ENCODE results near the gene THAP9. TPM values are rescaled to one million over a fixed set of nuclear protein-coding genes. Genes with fewer than 3 reads are reported as not detected.
"Not testable (repeated sequence)": the region's sequence is repeated elsewhere in the genome, so short reads cannot be mapped to it uniquely, and the experiment has no call there.

THAP9 gene
- total RNA-seq, 1 donor from 2014 or later = 10.9 TPM

DNA sequence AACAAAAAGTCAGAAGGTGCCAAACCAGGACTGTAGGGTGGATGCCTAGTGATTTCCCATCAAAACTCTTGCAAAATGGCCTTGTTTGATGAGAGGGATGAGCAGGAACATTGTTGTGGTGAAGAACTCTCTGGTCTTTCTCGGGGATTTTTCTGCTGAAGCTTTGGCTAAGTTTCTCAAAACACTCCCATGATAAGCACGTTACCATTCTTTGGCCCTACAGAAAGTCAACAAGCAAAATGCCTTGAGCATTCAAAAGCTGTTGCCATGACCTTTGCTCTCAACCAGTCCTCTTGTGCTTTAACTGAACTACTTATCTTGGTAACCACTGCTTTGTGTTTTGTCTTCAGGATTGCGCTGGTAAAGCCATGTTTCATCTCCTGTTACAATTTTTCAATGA is 6.6 kb upstream of the THAP9 start:
- no peak for DNase-seq

DNA sequence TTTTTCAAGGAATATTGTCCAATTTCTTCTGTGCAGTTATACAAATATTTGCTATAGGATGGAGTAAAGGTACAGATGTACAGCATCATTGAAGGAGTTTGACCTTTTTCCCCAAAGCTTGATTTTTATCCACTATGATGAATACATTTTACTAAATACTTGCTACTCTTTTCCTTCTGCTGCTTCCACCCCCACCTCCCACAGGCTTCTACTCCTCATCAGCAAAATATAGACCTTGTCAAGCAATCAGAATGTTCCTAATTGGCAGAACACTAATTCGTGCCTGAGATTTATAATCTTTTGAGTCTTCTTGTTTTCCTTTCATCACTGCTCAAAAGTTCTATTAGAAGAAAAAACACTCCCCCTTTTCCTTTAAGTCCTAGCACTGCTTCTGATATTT is 3.8 kb upstream of the THAP9 start:
- no peak for DNase-seq

DNA sequence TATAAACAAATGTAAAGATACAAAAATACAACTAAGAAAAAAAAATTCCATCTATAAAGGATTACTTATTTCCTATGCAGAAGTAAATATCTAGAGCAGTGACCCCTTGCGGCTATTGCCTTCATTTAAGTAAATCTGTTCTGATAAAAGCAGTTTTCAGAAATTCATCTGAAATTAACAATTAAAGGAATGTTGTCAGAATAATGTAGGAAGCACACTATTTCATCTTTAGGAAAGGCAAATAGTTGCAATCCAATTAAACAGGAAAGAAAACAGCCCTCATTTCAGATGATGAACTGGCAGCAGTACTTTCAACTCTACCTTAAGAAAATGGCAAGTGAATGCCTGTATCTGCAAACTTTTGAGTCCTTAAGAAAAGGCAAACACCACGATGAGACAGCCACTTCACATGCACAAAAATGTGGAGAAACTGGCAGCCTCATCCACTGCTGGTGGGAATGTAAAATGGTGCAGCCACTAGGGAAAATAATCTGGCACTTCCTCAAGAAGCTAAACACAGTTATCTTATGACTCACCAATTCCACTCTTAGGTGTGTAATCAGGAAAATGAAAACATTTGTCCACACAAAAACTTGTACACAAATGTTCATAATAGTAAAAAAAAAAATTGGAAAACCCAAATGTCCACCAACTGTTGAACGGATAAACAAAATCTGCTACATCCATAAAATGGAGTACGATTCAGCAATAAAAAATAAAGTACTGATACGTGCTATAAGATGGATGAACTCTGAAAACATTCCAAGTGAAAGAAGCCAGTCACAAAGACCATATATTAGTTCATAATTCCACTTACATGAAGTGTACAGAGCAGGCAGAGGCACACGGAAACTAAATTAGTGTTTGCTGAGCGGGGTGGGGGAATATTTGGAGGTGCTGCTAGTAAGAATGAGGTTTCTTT is 2.0 kb upstream of the THAP9 start:
- peak; percentile 30 for DNase-seq

DNA sequence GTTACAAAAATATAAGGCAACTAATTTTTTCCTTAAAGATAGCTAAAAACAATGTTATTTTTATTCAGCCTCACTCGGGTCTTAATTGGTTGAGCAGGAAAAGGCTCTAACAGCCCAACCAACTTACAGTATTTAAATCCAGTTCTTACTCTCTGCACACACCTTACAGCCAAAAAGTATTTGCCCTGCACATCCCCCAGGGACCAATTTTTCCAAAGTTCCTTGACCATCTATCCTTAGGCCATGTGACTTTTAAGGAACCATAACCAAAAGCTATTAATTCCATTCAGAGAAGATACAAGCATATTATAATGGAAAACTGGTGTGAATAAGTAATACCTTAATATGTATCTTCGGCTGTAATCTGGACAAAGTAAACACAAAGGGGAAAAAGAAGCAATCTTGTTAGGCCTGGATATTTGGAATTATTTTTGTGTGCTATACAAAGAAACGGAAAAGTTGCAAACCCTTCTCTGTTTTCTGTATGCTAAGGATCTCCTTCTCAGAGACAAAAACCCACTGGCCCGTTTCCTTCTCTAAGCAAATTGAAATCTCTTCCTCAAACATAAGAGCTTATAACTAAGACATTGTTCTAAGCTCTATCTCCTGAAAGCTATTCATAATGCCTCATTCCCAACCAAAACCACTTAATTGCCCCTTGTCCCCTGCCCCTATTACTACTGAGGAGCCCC is 1.0 kb upstream of the THAP9 start:
- DNase-seq = peak; percentile 50

DNA sequence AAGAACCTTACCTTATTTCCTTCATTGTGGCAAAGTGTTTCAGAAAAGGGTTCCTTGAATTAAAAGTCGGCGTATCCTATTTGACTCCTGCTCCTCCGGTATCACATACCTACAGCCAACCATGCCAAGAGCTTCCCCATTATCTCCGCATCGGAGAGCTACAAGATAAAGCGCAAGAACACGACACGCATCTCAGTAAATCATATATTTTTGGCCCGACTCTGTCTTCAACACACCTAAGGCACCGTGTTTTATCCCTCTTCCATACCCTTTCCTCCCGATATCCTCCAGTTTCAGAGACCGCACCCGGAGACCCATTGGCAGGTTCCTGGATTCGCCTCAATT is 497 bp upstream of the THAP9 start:
- peak; percentile 70 for DNase-seq

DNA sequence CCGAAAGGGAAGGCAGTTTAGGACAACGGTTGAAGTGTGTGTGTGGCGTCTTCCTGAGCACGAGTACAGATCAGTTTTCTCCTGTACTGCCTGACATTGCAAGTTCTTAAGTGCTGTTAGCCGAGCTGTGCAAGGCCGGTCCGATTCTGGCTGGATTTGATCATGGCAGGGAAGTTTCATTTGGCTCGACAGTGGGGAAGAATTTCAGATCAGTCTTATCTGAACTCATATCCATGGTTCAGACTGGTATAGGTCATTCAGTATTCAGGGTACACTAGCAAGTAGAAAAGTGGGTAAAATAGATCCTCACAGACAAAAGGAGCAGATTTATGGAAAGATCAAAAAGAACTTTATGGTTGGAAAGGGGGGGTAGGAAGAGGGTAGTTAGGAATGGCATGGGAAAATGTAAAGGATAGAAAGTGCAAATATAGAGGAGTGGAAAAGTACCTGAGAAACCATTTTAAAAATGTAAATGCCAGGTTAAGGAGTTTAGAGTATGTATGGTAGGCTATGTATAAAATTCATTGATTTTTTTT is 716 bp downstream of the THAP9 start:
- DNase-seq = no peak

DNA sequence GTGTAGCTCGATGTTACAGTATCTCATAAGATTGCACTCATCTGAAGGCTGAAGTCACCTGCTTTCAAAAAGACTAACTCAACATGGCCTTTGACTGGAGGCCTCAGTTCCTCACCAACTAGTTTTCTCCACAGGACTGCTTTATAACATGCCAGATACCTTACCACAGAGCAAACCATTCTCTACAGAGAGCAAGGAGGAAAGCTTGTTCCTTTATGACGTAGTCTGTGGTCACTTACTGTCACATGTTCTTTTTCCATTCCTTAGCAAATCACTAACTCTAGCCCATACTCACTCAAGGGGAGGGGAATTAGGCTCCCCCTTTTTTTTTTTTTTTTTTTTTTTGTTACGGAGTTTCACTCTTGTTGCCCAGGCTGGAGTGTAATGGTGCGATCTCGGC is 3.2 kb downstream of the THAP9 start:
- no peak for DNase-seq

DNA sequence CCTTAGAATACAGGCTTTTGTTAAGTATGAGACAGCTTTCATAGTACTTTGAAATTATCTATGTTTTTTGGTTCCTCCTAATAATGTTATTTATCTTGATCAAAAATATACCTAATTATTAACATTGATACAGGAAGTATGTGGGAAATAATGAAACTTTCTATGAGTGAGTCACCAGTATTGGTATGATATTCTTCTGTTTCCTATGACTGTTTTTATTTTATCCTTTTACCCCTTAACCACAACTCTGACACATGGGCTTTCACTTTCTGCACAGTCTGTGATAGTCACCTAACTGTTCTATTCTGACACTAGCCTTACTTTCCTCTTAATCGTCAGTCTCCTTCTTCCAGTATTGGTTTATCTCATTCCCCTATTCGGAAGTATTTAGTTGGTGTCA is 4.7 kb downstream of the THAP9 start:
- no peak for DNase-seq

DNA sequence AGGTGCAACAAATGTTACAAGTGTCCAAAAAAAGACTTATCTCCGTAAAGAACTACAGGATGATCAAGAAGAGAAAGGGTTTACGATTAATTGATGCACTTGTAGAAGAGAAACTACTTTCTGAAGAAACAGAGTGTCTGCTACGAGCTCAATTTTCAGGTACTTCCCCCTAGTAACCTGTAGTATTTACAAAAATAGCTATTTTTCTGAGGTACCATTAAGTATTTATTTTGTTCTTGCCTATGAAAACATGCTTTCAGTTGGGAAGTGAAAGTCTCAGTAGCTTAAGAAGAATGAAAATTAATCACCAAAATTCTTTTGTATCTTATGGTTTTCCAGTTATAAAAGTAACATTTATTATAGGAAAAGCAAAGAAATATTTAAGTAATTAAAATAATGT is 5.9 kb downstream of the THAP9 start:
- no peak for DNase-seq

DNA sequence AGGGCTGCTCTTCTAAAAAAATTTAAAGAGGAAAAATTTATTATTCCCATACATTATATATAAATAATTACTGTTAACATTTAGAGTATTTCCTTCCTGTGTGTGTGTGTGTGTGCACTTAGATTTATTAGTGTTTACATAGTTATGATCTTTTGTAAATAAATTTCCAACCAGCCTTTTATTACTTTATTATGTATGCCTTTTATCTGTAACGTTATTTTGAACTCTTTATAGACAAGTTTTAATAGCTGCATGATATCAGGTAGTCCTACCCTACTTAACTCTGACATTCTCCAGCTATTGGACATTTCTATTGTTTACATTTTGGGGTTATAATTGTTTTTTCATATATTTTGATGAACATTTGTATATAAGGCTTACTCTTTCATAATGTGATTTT is 8.8 kb downstream of the THAP9 start:
- DNase-seq = no peak

DNA sequence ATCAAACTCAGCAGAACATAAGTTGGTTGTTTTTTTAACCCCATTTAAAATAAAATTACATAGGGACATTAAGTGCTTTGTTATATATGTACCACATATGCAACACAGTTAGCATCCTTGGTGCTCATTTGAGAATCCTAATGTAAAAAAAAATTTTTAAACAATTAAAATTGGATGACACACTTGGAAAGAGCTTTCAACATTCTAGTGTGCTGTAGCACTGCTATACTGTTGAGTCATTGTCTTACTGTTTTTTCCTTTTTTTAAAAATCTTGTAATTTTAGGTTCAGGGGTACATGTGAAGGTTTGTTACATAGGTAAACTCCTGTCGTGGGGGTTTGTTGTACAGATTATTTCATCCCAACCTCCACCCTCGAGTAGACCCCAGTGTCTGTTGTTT is 12.8 kb downstream of the THAP9 start:
- DNase-seq = no peak

DNA sequence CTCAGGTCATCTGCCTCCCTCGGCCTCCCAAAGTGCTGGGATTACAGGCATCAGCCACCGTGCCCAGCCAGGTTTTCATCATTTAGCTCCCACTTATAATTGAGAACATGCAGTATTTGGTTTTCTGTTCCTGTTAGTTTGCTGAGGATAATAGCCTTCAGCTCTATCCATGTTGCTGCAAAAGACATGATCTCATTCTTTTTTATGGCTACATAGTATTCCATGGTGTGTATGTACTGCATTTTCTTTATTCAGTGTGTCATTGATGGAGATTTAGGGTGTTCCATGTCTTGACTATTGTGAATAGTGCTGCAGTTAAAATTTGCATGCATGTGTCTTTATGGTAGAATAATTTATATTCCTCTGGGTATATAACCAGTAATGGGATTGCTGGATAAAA is 13.4 kb downstream of the THAP9 start:
- DNase-seq = not testable (repeated sequence)

DNA sequence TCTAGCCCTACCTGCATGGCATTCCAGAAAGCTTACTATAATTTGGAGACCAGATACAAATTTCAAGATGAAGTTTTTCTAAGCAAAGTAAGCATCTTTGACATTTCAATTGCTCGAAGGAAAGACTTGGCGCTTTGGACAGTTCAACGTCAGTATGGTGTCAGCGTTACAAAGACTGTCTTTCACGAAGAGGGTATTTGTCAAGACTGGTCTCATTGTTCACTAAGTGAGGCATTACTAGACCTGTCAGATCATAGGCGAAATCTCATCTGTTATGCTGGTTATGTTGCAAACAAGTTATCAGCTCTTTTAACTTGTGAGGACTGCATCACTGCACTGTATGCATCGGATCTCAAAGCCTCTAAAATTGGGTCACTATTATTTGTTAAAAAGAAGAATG is 17.6 kb downstream of the THAP9 start:
- no peak for DNase-seq

DNA sequence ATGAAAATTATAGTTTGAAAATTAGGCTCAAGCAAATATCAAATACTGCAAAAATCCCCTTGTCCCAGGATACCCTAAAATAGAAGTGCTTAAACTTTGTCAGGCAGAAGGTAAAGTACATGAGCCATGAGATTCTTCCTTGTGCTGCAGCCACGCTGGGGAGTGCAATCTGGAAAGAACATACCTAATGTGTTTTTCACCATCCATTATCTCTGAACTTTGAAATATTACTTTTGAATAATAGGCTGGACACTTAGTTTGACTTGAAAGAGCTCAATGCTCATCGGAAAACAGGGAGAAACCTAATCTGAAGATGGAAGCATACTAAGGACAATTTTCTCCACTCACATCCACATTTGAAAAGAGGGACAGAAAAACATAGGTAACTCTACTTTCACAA is 18.9 kb downstream of the THAP9 start:
- DNase-seq = no peak

DNA sequence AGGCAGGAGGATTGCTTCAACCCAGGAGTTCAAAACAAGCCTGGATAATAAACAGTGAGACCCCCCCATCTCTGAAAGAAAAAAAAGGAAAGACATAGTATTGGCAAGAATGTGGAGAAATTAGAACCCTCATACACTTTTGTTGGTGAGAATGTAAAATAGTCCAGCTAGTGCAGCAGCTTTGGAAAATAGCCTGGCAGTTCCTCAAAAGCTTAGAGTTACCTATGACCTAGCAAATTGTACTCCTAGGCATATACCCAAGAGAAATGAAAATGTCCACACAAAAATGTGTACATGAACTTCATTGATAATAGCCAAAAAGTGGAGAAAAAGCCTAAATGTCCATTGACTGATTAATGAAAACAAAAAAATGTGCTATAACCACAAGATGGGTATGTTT is 21.3 kb downstream of the THAP9 start:
- DNase-seq = no peak

DNA sequence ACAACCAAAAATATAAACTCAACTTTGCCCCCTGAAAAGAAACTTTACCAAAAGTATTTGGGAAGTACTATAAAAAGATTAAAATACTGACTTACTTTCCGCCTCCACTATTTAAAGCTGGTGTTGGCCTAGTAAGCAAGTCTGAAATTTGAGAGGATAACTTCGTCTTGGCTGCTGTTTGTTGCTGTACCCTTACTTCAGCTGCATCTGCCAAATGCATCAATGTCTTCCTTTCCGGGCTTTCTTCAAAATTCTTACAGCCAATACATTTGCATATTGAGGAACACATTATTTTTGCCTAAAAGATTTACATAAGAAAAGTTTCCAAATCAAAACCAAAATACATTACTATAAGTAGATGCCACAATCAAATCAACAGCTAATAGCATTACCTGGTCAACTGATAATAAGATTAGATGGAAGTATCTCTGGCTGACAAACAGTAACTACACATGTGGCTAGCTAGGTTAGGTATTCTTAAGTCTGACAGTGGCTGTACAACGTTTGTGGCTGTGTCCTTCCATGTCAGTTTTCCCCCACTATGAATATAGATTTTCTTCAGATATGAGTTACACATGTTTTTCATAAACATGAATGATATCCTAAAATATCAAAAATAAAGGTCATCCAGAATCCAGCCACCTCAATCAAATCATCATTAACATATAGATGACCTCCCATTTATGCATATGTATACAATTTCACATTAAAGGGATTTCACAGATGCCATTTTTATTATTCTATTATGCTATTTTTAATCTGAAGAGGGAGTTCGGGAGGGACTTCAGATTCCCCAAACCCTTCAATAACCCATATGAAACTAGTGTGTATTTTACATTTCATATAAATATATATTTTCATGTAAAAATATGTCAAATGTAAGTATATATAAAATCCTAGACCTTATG is 30.6 kb downstream of the THAP9 start:
- no peak for DNase-seq

DNA sequence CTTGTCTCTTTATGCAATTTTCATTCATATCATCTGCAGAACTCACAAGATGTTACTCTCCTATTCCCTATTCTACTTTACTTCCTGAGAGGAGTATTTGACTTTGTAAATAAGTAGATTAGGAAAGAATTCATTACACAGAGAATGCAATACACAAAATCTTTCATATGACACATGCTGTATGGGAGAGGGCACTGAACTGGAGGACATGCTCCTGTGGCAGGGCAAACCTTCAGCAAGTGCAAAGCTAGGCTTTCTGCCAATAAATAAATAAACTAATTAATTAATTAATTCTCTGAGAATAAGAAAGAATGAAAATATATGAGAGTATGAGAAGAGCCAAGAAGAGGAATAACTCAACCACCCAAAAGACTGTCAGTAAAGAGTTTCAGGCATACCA is 33.9 kb downstream of the THAP9 start:
- no peak for DNase-seq

DNA sequence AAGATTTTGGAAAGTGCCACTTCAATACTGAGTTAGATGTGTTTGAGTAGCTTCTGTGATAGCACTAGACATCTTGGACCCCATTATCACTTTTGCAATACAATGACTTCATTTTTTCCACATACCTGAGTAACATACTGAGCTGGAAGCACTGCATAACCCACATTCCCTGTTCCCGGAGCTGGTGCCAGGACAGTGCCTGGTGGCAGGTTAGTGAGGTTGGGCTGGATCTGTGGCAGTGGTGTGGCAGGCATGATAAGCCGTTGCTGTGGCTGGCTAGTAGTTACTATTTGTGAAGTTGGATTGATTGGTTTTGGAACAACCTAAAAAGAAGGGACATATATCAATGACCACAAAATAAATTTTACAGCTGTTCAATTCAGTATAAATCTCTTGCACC is 38.9 kb downstream of the THAP9 start:
- DNase-seq = no peak

DNA sequence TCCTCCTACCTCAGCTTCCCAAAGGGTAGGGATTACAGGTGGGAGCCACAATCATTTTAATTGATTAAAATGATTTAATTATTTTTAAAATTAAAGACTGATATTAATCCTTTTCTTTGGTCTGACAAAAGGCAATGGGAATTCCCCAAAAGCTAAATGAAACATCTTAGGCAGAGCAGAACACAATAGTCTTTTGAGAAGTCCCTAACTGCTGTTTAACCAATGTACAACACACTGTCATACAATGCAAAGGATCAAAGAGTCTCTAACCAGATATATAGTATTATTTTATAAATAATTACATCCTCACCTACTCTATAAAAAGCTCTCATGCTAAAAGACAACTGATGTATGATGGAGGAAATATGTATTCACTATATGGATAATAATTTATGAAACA is 47.0 kb downstream of the THAP9 start:
- no peak for DNase-seq

DNA sequence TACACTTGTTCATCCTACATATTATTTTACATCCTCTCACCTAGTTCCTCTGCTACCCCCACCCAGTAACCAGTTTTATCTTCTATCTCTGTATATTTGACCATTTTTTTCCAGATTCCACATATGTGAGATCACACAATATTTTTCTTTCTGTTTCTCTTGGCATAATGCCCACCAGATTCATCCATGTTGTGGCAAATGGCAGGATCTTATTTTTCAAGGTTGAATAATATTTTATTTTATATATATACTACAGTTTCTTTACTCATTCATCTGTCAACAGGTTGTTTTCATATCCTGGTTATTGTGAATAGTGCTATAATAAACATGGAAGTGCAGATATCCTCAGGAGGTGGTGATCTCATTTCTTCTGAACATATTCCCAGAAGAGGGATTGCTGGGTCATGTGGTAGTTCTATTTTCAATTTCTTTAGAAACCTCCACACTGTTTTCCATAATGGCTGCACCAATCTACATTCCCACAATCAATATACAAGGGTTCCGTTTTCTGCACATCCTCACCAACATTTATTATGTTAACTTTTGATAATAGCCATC is 48.2 kb downstream of the THAP9 start:
- no peak for DNase-seq

DNA sequence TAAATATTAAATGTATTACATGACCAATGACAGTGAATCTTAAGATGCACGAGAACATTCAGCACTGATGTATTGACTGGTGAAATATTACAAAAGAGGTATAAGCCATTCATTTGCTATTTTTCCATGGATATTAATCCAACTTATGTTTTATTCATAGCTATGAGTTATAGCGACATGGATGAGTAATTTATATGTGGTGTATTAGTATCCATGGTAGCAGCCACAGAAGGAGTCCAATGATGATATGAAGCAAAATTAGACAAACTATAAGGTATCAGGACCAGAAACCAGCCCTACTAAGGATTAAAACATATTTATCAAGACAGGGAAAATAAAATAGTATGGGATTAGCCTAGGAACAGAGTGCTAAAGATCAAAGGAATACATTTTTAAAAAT is 50.7 kb downstream of the THAP9 start:
- no peak for DNase-seq

DNA sequence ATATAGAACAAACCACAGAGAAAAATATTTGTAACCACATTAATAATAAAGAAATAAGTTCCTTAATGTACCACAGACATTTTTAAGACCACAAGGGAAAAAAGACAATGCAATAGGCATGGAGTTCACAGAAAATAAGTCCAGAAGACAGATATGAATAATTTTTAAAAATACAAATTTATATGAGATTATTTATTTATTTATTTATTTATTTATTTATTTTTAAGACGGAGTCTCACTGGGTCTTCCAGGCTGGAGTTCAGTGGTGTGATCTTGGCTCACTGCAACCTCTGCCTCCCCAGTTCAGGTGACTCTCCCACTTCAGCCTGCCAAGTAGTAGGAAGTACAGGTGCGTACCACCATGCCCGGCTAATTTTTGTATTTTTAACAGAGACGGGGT is 53.7 kb downstream of the THAP9 start:
- DNase-seq = no peak
